Measurements from ENCODE around the gene MIER2. TPM values are rescaled to one million over a fixed set of nuclear protein-coding genes. Genes with fewer than 3 reads are reported as not detected.

The MIER2 gene
- total and polyA plus RNA-seq, 2 donors (not counting 1 experiment from before 2014, with no cell fraction given) = 10.5 to 19.7 TPM

GRCh38 chr19:307793-308420, 36.7 kb downstream of the MIER2 start:
- Histone ChIP-seq H3K9me3 (ENCODE audit: control extremely low read depth in 1 of 3, control insufficient read depth in 2 of 3, insufficient read depth in 1 of 3, low read length in 2 of 3) (no peaks in the 10 kb centered on the region), H2AFZ (ENCODE audit: insufficient read depth, low read depth, low read length, poor library complexity, severe bottlenecking) (no peak overlapping the region), H3K4me2 (replicated peaks; ENCODE audit: low read depth, low read length, poor library complexity, severe bottlenecking) (no peak overlapping the region), H3K4me3 (ENCODE audit: control extremely low read depth in 1 of 5, extremely low read depth in 1 of 5, insufficient read depth in 1 of 5, low read depth in 2 of 5, low read length in 4 of 5) (no peak overlapping the region), H3K27me3 (replicated peaks in 1 of 4; ENCODE audit: control extremely low read depth in 1 of 4, control insufficient read depth in 3 of 4, insufficient read depth in 4 of 4, low read length in 3 of 4) (no peaks in the 10 kb centered on the region), H4K20me1 (ENCODE audit: control insufficient read depth, insufficient read depth, low read length, poor library complexity, severe bottlenecking) (peaks cover 13% of the 10 kb centered on the region), H3K36me3 (replicated peaks in 1 of 2; ENCODE audit: control extremely low read depth in 1 of 2, control insufficient read depth in 1 of 2, extremely low read depth in 1 of 2, insufficient read depth in 2 of 2, low read length in 1 of 2) (peaks cover 0 to 21% of the 10 kb centered on the region in 2 experiments), H3K9ac (ENCODE audit: low read length) (no peak overlapping the region), H3K79me2 (ENCODE audit: control insufficient read depth, insufficient read depth, low read length) (peaks cover 4% of the 10 kb centered on the region), H3K27ac (ENCODE audit: low read length in 2 of 2) (no peak overlapping the region), H3K4me1 (ENCODE audit: control insufficient read depth in 2 of 2, insufficient read depth in 2 of 2, low read length in 2 of 2) (no peaks in the 10 kb centered on the region)
- CTCF ChIA-PET = no interaction called here
- TF ChIP-seq, protein P1, sequence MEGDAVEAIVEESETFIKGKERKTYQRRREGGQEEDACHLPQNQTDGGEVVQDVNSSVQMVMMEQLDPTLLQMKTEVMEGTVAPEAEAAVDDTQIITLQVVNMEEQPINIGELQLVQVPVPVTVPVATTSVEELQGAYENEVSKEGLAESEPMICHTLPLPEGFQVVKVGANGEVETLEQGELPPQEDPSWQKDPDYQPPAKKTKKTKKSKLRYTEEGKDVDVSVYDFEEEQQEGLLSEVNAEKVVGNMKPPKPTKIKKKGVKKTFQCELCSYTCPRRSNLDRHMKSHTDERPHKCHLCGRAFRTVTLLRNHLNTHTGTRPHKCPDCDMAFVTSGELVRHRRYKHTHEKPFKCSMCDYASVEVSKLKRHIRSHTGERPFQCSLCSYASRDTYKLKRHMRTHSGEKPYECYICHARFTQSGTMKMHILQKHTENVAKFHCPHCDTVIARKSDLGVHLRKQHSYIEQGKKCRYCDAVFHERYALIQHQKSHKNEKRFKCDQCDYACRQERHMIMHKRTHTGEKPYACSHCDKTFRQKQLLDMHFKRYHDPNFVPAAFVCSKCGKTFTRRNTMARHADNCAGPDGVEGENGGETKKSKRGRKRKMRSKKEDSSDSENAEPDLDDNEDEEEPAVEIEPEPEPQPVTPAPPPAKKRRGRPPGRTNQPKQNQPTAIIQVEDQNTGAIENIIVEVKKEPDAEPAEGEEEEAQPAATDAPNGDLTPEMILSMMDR (IDR thresholded peaks at IDR 0.05) = no peak
- no peak for TF ChIP-seq EZH2 (IDR thresholded peaks at IDR 0.05; ENCODE audit: borderline replicate concordance, insufficient read depth, low read depth, low read length, poor library complexity, severe bottlenecking)
- DNase-seq = no peak
- POLR2A ChIA-PET = no interaction called here
- no peak overlapping the region for H3K27ac Mint-ChIP-seq
- no peaks in the 10 kb centered on the region for H3K4me1 Mint-ChIP-seq
- ATAC-seq (ENCODE audit: low read depth) = no peak
- H3K27me3 Mint-ChIP-seq = no peaks in the 10 kb centered on the region
- intact Hi-C loops (cut with micrococcal nuclease) = no loop called here
- no peaks in the 10 kb centered on the region for H3K9me3 Mint-ChIP-seq (ENCODE audit: insufficient read depth)
- 97% methylated on average over 21 of the region's 21 CpGs for WGBS (ENCODE audit: insufficient coverage)
- no peak overlapping the region for H3K4me3 Mint-ChIP-seq

DNA sequence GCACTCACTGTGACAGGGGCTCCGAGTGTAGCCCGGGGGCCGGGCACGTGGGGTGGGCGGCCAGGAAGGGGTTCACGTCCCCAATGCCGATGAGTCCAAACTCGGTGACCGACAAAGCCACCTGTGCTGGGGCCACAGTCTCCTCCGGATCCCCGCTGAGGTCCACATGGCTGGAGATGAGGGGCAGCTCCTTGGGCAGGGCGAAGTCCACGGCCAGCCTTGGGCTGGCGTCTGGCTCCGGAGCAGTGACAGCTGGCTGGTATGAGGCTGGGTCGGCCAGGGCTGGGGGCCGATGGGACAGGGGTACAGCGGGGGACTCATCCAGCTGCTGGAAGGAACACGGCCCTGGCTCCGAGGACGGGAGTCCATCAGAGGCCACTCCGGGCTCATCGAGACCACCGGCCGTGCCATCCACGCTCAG, 37.5 kb downstream of the MIER2 start:
- DNase-seq = no peak
- Mint-ChIP-seq H3K27me3 (no peaks in the 10 kb centered on the region), H3K9me3 (ENCODE audit: insufficient read depth) (no peaks in the 10 kb centered on the region), H3K4me1 (no peaks in the 10 kb centered on the region), H3K27ac (no peak overlapping the region), H3K4me3 (no peak overlapping the region)
- Histone ChIP-seq H3K27ac (ENCODE audit: low read length in 2 of 2) (no peak overlapping the region), H3K36me3 (replicated peaks in 1 of 2; ENCODE audit: control extremely low read depth in 1 of 2, control insufficient read depth in 1 of 2, extremely low read depth in 1 of 2, insufficient read depth in 2 of 2, low read length in 1 of 2) (peaks cover 0 to 21% of the 10 kb centered on the region in 2 experiments), H3K9ac (ENCODE audit: low read length) (no peak overlapping the region), H3K4me3 (ENCODE audit: control extremely low read depth in 1 of 5, extremely low read depth in 1 of 5, insufficient read depth in 1 of 5, low read depth in 2 of 5, low read length in 4 of 5) (no peak overlapping the region), H3K27me3 (replicated peaks in 1 of 4; ENCODE audit: control extremely low read depth in 1 of 4, control insufficient read depth in 3 of 4, insufficient read depth in 4 of 4, low read length in 3 of 4) (no peaks in the 10 kb centered on the region), H3K79me2 (ENCODE audit: control insufficient read depth, insufficient read depth, low read length) (peaks cover 4% of the 10 kb centered on the region), H2AFZ (ENCODE audit: insufficient read depth, low read depth, low read length, poor library complexity, severe bottlenecking) (no peak overlapping the region), H3K4me1 (ENCODE audit: control insufficient read depth in 2 of 2, insufficient read depth in 2 of 2, low read length in 2 of 2) (no peaks in the 10 kb centered on the region), H4K20me1 (ENCODE audit: control insufficient read depth, insufficient read depth, low read length, poor library complexity, severe bottlenecking) (peaks cover 13% of the 10 kb centered on the region), H3K9me3 (ENCODE audit: control extremely low read depth in 1 of 3, control insufficient read depth in 2 of 3, insufficient read depth in 1 of 3, low read length in 2 of 3) (no peaks in the 10 kb centered on the region), H3K4me2 (replicated peaks; ENCODE audit: low read depth, low read length, poor library complexity, severe bottlenecking) (no peak overlapping the region)
- WGBS (ENCODE audit: insufficient coverage) = over 99% methylated on average over 26 of the region's 26 CpGs
- CTCF ChIA-PET = no interaction called here
- intact Hi-C loops (cut with micrococcal nuclease) = no loop called here
- POLR2A ChIA-PET = no interaction called here
- TF ChIP-seq, protein P1 (IDR thresholded peaks at IDR 0.05) = no peak
- TF ChIP-seq EZH2 (IDR thresholded peaks at IDR 0.05; ENCODE audit: borderline replicate concordance, insufficient read depth, low read depth, low read length, poor library complexity, severe bottlenecking) = no peak
- ATAC-seq (ENCODE audit: low read depth) = no peak

All from B cell (primary cell).